Renal pelvis (tissue), 4 donors: ENCODE measurements around the gene GATM. TPM values are rescaled to one million over a fixed set of nuclear protein-coding genes. Genes with fewer than 3 reads are reported as not detected.

Source experiments
- DNase-seq: peaks from one replicate; pipeline ENCODE4 v3.0.0-alpha.2; 2013
- polyA plus RNA-seq, 3 donors: library from polyadenylated mRNA; unstranded; fragments of 120-200 nt; gene quantifications; one replicate each; pipeline ENCODE4 v1.2.1, GENCODE V29; 2013; ENCODE audit not compliant: insufficient read length in 3 of 3

Gene GATM
- polyA plus RNA-seq, 3 donors, result 214 to 245 (median 232) TPM

DNA sequence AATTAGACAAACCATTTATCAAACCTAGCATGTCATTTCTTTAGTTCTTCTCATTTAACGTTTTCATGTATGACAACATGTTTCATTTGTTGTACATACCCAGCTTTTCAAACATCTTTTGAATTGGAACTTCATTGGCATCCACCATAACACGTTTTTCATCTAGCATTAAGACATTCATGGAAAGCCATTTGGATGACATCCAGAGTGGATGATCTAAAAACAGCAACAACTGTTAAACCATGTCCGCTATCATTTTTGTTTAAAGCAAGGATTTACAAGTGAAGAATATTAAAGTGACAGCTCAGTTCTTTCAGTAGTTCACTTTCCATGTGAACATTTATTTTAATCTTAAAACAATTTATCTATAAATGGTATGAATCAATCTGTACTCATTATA is 14.5 kb downstream of the GATM start:
- no peak for DNase-seq

DNA sequence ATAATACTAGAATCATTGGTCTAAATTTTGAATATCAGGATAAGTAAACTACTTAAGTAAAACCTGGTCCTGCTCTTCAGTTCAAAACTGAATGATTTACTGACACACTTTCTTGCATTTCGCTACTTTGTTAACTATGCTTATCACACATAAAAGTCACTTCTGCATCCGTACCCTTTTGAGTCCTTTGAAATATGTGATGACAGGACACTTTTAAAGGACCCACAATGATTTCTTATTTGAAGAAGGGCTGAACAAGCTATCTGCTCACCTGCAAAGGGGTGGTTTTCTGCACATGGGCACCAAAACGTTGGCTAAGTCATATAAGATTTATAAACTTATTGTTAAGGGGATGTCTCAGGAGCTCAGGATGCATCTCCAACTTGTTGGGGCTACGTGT is 15.0 kb downstream of the GATM start:
- no peak for DNase-seq

DNA sequence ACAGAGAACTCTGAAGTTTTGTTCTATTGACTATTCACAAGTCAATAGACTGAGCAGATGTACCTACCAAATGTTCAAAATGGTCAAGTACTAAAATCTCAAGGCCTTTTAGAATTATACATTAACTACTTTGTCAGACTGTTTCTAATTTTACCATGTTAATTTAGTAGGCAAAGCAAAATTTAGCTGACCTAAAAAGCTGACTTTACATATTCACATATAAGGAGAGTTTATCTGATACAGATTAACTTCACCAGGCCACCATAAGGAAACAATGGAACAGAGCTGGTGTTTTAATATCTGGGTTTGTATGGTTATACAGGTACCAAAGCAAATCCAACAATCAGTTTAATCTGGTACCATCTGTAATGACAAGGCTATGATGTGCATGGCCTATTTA is 15.9 kb downstream of the GATM start:
- no peak for DNase-seq

DNA sequence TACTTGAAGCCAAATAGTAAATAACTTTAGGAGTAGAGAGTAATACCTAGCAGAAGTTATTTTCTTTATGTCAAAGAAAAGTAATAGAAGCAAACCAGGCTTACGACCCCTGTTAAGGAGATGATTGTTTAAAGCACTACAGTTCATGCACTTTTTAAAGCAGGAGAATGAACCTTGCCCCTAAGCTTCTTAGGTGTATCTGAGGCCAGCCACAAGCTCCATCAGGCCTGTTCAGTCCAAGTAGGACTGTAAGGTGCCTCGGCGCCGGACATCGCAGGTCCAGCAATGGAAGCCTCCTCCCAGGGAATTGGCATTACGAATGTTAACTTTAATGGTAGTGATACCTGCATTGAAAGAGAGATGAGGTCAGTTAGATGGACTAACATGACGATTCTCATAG is 16.5 kb downstream of the GATM start:
- no peak for DNase-seq

DNA sequence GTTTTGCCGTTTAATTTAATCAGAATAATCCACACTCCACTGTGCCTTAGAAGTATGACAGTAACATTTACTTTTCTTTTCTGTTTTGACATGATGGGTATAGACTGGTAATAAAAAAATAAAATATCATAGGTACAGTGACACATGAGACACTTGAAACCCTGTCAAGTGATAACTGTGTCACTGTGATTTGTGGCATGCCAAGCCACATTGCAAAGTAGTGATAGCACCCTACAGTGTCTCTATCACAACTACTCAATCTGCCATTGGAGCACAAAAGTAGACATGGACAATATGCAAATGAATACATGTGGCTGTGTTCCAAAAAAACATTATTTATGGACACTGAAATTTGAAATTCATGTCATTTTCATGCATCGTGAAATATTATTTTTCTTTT is 22.5 kb downstream of the GATM start:
- no peak for DNase-seq

DNA sequence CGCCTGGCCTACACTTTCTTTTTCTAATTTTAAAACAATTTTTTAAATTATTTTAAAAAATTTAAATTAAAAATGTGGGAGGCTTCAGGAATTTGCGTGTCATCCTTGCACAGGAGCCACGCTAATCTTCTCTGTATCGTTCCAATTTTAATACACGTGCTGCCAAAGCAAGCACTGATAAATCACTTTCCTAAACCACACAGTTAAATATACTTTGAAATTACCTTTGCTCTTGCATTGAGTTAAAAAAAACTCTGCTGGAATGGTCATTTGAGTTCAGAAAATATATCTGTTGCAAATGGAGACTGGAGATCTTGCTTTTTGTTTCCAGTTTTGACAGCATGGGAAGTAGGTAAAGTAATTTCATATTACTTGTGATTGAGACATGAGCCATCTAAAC is 23.6 kb downstream of the GATM start:
- no peak for DNase-seq

DNA sequence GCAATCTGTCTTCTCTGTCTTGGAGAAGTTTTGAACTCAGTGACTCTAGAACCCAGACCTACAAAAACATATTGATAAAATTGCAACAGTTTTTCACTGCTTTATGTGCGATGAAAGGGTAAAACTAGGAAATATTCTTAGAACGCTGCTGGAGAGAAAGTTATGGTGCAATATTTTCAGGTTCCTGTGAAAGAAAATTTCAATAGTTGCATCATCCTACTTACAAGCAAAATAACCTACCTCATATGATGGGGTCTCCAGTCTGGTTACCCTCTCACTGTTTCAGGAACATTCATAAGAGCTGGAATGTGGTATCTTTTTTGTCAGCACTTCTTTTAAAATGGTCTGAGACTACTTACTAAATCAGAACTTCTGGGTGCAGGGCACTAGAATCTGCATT is 27.1 kb downstream of the GATM start:
- no peak for DNase-seq

DNA sequence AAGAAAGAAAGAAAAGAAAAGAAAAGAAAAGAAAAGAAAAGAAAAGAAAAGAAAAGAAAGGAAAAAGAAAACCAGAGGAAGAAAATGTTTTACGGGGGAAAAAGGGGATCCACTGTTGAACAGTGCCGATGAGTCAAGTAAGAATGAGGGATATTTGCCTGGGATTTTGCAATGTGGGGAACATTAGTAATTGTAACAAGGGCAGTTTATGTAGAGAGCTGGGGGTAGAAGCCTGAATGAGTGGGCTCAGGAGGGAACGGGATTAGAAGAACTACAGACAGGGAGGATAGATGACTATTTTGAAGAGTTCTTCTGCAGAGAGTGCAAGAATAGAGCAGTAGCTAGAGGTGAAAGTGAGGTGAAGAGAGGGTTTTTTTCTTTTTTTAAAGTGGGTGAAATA is 28.7 kb downstream of the GATM start:
- no peak for DNase-seq

DNA sequence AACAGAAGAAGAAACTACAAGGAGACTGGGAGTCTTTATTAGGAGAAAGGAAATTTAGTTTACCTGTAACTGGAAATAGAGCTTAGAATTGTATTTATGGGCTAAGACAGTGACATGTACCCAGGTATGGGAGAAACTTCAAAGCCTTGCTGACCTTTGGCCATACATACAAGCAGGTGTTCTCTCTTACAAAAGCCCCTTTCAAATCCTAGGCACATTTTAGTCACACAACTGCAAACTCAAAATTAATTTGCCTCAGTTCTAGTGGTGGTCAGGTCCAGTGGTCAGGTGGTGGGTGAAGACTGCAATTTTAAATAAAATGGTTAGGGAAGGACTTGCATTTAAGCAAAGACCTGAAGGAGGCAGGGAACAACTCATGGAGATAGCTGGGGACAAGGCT is 30.4 kb downstream of the GATM start:
- DNase-seq, result no peak

DNA sequence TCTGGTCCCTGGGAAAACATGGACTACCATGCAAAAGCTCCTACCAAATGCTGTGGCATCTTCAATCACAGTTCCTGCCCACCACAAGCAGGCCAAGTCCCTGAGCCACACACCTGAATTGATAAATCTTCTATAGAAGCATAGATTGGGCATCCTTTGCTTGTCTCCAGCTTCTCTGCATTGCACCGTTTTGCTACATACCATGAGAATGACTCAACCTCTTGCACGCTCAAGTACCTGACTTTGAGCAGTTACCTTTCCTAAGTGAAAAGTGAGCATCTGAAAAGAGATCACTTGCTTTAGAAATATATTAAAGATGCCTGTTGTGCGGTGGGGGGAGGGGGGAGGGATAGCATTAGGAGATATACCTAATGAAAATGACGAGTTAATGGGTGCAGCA is 31.3 kb downstream of the GATM start:
- no peak for DNase-seq

DNA sequence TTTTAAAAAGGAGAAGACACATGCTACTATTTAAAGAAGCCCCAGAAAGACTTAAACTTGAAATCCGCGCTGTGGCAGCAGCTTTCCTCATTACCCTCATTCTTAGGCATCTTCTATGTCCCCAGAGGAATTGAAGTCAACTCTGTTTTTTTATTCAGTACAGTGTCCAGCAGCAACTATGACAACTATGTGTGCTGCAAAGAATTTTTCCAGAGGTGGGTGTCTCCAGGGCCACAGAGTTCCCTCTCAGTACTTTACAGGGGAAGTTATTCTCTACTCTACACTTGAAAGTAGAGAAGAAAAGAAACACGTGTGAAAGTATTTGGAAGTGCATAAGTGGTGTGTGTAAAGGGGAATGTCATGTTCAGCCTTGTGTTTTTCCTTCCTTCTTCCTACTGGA is 32.0 kb downstream of the GATM start:
- no peak for DNase-seq

DNA sequence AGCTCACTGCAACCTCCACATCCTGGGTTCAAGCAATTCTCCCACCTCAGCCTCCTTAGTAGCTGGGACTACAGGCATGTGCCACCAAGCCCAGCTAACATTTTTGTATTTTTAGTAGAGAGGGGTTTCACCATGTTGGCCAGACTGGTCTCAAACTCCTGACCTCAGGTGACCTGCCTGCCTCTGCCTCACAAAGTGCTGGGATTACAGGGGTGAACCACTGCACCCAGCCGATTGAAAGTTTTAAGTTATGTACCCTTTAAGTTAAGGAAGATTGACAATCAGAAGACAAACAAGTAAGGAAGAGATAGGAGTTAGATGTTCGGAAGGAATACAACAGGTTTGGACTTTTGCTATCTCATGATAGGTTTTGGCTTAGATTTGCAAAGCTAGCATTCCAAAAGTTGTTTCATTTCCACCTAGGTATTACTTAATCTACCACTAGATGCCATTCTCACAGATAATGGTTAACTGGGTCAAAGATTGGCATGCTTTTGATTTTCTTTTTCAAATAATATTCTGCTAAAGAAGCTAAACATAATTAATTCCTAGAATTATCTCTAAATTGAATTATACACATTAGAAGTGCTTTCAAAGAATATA is 35.0 kb downstream of the GATM start:
- DNase-seq, result no peak

DNA sequence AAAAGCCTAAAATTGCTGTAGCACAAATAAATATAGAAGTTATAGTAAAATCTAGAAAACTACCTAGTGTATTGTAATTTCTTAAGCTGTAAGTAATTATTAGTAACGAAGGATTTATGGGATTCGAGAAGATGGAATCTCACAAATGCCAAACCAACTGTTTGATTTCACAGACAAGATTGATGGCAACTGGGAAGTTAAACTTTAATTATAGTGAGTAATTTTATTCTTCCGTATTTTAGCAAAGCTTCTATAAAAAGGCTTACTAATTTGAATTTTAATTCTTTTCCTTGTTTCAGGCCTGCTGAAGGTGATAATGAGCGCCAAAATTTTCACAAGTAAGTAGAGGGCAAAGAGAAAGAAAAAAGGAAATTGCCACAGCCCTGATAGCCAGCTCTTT is 36.6 kb downstream of the GATM start:
- no peak for DNase-seq

DNA sequence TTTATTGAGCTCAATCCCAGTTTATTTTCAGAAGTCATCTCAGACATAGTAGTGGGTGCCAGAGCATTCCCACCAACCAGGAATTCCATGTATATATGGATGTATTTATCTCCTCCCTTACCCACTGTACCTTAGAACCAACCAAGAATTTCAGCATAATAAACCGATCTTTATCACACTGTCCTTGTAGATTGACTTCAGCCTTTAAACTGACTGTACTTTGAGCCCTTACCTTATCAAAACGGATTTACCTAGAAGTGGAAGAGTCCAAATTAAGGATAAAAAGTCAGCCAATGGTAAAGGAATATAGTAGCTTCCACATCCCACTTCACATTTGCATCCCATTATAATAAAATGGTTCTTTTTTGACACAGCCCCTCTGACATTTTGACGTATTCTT is 37.9 kb downstream of the GATM start:
- no peak for DNase-seq

DNA sequence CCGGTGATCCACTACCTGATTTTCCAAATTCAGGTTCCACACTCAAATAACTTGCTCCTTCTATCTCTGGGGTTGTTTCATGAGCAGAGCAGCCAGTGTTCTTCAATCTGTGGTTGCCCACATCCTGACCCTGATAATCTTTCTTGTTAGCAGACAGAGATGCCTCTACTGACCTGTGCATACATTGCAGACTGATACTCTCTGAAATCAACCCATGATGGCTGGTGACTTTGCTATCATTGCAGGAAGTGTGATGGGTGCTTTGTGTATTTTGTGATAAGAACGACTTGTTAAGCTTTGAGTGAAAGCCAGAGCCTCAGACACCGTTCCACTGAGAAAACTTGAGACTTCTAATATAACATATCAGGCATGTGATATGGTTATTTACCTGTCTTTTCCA is 39.9 kb downstream of the GATM start:
- no peak for DNase-seq

DNA sequence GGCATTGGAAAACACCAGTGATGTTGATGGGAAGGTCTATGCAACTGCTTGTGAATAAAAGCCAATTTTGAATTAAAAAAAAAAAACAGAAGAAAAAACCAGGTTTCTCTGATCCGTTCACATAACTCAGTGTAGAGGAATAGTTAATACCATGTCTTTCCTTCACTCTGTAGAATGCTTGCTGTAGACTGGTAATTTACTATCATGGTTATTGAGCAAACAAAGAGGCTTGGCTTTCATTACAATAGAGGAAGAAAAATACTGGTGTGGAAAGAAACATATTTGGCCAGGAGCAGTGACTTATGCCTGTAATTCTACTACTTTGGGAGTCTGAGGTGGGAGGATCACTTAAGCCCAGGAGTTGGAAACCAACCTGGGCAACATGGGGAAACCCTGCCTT is 41.1 kb downstream of the GATM start:
- DNase-seq, result no peak

DNA sequence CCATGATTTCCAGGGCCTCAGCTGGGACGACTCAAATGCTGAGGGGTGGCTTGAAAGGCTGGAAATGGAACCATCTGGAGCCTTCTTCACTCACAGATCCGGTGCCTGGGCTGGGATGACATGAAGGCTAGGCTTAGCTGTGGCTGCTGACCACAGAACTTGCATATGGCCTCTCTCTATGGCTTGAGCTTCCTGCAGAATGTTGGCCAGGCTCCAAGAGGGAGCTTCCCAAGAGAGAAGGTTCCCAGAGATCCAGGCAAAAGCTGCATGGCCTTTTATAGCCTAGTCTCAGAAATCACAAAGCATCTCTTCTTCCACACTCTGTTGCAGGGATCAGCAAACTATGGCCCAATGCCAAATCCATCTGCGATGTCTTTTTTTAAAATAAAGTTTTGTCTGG is 44.8 kb downstream of the GATM start:
- peak; percentile 61 for DNase-seq

DNA sequence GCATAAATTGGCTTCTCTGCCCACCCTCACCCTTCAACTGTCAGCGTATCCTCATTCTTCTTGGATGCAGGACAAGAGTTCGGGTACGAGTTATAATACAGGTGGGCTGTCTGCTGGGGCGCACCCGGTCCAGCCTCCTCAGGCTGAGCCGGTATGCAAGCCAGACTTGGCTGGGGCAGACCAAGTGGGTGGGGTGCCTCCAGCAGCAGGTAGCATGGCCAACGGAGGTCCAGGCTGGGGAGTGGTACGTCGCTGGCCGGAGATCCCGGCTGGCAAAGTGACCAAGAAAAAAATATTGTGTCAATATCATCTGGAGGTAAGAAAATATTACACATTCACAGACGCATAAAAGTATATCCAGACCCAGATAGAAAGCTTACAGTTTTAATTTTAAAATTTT is 45.6 kb downstream of the GATM start:
- DNase-seq, result no peak

DNA sequence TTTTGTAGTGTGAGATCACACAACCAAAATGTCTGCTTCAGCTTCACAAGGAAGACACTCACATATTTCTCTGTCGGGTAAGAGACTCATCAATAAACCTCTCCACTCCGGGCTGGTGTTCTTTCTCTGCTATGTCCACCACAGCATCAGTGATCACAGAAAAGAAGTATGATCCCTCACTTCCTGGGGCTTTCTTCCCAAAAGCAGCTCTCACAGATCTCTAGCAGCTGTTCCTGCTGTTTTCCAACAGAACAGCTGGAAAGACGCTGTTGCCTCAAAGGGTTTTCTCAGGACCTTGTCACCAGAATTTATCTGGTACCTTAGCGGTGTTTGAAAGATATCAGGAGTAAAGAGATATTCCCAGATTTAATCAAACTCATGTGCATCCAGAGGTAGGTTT is 46.4 kb downstream of the GATM start:
- no peak for DNase-seq

DNA sequence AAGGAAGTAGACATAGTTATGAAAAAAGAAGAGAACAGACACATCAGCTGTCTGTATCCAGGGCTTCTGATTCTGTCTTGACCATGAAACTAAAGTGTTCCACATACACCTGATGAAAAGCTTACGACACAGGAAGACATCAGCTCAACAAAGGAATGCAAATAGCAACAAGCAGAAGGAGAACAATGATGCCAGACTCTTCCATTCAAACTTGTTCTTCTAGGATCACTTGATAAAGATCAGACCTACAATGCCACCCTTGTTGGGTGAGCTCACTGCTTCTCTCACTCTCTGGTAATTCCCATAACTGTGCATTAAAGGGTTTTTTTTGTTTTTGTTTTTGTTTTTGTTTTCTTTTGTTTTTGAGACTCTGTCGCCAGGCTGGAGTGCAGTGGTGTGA is 49.7 kb downstream of the GATM start:
- DNase-seq, result no peak

DNA sequence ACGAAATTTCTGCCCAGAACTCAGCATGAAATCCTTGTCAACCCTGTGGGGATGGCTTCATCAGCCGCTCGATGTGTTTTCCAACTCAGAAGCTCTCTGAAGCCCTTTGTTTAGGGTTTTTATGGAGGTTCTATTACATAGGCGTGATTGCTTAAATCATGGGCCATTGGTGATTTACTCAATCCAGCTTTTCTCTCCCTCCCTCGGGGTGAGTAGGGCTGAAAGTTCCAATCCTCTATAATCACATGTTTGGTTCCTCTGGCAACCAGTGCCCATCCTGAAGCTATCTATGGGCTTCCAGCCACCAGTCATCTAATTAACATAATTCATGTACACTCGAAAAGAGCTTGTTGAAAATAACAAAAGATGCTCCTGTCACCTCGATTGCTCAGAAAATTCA is 51.6 kb downstream of the GATM start:
- no peak for DNase-seq

DNA sequence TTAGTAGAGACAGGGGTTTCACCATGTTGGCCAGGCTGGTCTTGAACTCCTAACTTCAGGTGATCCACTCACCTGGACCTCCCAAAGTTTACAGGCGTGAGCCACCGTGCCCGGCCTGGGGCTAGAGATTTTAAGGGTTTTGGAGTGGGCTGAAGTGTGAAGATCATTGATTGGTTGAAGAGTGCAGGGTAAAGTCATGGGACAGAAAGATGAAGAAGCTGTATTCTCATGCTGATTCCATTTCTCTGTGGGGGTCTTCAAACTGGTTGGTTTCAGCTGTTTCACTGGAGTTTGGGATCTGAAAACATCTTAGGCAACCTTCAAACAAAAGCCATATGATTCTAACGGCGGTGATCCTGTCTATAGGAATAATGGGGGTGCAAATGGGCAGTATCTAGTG is 52.1 kb downstream of the GATM start:
- no peak for DNase-seq

DNA sequence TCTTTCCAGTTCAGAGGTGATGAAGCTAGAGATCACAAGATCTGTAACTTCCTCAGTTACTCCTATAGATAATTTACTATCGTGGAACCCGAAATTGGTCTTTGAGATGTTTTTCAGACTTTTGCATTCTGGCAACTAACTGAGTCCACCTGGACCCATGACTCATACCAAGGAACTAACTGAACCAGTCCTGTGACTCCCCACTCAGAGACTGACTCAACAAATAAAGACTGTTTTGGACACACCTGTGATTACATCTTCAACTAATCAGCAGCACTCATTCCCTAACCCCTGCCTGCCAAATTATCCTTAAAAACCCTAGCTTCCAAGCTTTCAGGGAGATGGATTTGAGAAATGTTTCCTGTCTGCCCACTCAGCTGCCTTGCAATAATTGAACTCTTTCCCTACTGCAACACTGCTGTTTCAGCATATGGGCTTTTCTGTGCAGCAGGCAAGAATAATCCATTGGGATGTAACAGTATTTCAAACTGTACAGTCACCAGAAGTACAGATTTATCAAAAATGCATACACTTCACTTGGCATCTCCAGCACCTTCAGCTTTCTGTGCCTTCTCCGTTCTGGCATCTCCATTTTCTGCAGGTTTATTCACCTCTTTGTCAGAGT is 57.7 kb downstream of the GATM start:
- no peak for DNase-seq

DNA sequence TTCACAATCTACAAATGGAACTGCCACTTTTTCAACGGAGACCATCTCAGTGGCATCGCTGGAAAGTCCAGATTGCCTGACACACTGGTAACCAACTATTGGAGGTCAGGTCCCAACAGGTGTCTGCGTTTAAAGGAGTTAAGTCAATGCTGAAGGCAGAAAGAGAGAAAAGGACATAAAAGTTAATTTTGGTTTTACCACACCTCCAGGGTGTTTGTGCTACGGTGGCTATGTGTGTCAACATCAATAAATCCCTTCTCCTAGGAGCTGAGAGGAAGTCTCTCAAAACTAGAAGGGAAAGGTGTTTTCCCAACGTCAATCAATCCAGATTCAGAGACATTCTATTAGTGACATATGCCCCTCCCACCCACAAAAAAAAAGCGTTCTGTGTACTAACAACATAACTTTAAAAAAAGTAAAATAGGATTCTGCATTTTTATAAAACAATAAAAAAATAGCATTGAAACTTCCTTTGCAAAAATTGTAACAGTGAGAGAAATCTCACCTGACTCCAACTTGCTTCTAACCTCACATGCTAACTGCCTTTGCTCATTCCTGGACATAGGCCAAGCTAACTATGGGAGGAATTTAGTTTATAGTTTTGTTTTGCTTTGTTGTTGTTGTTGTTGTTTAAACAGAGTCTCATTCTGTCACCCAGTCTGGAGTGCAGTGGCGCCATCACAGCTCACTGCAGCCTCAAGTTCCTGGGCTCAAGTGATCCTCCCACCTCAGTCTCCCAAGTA is 58.7 kb downstream of the GATM start:
- DNase-seq, result no peak
